SIG-M5 treated with dmso at 0.1 percent for 504 hours (cell line): Measurements from ENCODE around the gene ZNF492.
"Not testable (repeated sequence)": the region's sequence is repeated elsewhere in the genome, so short reads cannot be mapped to it uniquely, and the experiment has no call there.

Source experiments
- DNase-seq: peaks from one replicate; lab custom pipeline; 2025; ENCODE audit not compliant: unreplicated experiment; lab: John Stamatoyannopoulos, UW

Gene ZNF492

GRCh38 chr19:22617181-22617580, 16.9 kb upstream of the ZNF492 start:
- not testable (repeated sequence) for DNase-seq

GRCh38 chr19:22617614-22618320, 16.4 kb upstream of the ZNF492 start:
- DNase-seq, result no peak

- no peak for DNase-seq
These were observed 14.8 kb upstream of the ZNF492 start for GRCh38 chr19:22619371-22619770.

GRCh38 chr19:22619932-22620331, 14.2 kb upstream of the ZNF492 start:
- no peak for DNase-seq

DNA sequence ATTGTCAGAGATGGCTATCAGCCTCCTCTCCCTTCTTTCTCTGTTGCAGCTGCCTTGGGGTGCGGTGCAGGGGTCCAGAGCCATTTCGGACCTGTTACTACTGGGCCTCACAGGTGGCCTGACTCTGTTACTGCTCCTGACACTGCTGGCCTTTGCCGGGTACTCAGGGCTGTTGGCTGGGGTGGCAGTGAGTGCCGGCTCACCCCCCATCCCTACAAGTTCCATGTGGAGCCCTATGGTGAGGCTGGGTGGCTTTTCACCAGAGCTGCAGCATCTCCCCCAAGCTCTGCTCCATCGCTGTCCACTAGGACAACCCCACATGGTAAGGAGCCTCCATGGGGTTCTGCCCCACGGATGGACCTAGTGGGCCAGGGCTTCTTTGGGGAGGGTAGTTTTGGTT, 13.7 kb upstream of the ZNF492 start:
- DNase-seq, result no peak

- no peak for DNase-seq
These were observed 13.2 kb upstream of the ZNF492 start for GRCh38 chr19:22620912-22621311.

GRCh38 chr19:22622020-22622419, 12.1 kb upstream of the ZNF492 start:
- no peak for DNase-seq

DNA sequence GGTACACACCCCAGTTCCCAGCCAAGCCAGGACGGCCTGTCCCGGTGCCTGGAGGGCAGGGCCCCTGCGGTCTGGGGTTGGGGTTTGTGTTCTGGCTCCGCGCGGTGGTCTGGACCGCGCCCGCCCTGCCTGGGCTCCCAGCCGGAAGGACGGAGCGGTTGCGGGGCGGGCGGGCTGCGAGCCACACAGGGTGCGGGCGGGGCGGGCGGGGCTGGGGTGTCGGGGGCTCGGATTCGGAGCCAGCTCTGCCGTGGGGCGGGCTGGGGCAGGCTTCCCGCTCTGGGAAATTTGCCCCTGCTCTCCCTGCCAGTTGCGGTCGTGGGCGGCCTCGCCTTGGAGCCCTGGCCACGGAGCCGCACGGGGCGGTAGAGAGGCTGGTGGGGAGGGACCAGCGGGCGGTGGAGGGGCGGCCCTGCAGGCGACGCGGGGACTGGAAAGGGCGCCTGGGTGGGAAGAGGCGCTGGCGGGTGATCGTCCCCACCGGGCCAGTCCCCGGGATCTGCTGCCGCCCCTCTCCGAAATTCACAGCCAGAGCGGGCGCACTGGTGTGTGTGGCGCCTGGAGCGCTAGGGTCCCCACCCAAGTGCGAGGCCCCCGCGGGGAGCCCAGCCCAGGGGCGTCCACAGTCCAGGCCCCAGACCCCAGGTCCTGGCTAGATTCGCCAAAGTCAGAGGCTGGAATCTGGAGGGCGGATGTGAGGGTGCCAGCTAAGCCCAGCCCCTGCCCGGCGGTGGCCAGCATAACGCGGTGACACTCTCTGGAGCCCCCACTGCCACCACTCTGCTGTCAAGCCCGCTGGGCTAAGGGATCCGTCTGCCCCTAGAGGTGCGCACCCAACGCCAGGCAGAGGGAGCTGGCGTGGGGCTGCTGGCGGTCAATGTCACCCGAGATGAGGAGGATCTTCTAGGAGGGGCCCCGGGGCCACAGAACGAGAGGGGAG, 11.0 kb upstream of the ZNF492 start:
- no peak for DNase-seq

DNA sequence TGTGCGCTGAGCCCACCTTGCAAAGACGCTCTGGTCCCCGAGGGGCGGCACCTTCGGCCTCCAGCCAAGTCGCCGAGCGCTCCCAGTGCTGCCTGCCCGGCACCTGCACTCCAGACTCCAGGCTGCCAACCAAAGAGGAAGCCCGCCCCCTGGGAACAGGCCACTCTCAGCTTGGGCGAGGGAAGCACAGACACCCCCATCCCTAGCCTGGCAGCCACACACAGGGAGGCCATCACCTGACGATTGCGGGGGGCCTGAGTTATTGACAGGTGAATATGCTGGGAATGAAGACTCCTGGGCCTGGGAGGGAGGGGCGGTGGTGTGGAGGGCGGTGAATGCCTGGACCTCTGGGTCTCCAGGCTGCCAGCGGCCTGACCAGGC, 10.3 kb upstream of the ZNF492 start:
- DNase-seq, result no peak

- no peak for DNase-seq
These were observed 8.7 kb upstream of the ZNF492 start for GRCh38 chr19:22625266-22626035.

GRCh38 chr19:22627526-22627925, 6.6 kb upstream of the ZNF492 start:
- no peak for DNase-seq

DNA sequence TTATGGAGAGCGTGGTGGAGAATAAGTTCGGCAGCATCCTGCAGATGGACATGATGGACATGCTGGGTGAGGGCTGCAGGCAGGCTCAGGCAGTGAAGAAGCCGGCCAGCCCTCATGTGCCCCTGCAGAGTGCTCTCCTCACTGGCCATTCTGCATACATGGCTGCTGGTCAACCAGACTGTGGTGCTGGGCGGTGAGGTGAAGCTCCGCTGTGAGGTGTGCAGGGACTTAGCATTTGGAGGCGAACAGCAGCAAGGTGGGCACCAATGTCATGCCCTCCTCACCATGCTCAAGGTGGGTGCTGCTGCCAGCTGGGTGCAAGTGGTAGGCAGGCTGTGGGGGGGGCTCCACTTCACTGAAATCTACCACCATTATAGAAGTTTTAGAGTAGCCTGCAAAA, 5.7 kb upstream of the ZNF492 start:
- DNase-seq, result no peak

- DNase-seq, result no peak
These were observed 315 bp downstream of the ZNF492 start for GRCh38 chr19:22634450-22634827.

GRCh38 chr19:22685493-22685892, 51.4 kb downstream of the ZNF492 start:
- not testable (repeated sequence) for DNase-seq

DNA sequence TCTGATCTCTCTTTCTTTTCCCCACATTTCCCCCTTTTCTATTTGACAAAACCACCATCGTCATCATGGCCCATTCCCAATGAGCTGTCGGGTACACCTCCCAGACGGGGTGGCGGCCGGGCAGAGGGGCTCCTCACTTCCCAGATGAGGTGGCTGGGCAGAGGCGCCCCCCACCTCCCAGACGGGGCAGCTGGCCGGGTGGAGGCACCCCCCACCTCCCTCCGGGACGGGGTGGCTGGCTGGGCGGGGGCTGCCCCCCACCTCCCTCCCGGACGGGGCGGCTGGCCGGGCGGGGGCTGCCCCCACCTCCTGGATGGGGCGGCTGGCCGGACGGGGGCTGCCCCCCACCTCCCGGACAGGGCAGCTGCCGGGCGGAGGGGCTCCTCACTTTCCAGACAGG, 68.5 kb downstream of the ZNF492 start:
- not testable (repeated sequence) for DNase-seq

DNA sequence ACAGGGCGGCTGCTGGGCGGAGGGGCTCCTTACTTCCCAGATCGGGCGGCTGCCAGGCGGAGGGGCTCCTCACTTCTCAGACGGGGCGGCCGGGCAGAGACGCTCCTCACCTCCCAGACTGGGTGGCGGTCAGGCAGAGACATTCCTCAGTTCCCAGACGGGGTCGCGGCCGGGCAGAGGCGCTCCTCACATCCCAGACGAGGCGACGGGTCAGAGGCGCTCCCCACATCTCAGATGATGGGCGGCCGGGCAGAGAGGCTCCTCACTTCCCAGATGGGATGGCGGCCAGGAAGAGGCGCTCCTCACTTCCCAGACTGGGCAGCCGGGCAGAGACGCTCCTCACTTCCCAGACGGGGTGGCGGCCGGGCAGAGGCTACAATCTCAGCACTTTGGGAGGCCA, 69.0 kb downstream of the ZNF492 start:
- not testable (repeated sequence) for DNase-seq

GRCh38 chr19:22708983-22709382, 74.9 kb downstream of the ZNF492 start:
- DNase-seq, result no peak
